Measurements from ENCODE around the gene GLIS2.

GLIS2 gene

DNA sequence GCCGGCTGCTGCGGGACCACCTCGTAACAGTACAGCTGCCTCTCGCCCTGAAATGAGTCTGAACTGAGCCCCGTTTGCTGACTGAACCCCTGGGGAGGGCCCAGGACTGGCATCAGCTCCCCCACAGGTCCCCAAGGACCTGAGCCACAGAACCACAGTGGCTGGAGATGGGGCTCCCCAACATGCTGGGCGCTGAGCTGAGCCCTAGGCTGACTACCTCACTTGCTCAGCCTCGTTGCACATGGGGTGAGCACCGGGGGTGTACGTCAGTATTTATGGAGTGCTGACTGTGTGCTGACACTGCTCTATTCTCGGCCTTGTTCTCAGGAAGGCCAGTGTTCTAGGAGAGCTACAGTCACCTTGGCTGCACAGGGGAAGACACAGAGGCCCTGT lies 49.1 kb downstream of the GLIS2 start:
- H3K27ac ChIP-seq: no peak overlapping the region
- no peak for TF ChIP-seq ZFX (IDR thresholded peaks at IDR 0.05)
- no peak for TF ChIP-seq CTCF (conservative IDR thresholded peaks at IDR 0.05)

DNA sequence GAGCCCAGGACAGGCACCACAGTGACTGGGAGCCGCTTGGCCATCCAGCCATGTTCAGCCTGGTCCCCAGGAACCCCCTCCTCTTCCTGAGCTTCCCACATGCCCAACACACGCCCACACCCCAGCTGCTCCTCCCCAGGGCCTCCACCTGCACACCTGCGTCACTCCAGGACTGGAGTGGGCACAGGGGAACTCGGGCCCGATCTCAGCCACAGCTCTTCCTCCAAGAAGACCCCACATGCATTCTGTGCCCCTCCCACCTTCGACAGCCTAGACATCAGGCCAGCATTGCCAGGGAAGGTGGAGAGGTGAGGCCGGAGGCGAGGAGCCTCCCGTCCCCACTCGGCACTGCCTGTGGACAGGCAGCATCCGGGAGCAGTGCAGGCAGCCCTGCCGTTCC lies 49.7 kb downstream of the GLIS2 start:
- no peak for TF ChIP-seq CTCF (conservative IDR thresholded peaks at IDR 0.05)
- no peak for TF ChIP-seq ZFX (IDR thresholded peaks at IDR 0.05)
- H3K27ac ChIP-seq: no peak overlapping the region

- H3K27ac ChIP-seq: no peak overlapping the region
Measured at GRCh38 chr16:4366016-4366415, 50.1 kb downstream of the GLIS2 start.

DNA sequence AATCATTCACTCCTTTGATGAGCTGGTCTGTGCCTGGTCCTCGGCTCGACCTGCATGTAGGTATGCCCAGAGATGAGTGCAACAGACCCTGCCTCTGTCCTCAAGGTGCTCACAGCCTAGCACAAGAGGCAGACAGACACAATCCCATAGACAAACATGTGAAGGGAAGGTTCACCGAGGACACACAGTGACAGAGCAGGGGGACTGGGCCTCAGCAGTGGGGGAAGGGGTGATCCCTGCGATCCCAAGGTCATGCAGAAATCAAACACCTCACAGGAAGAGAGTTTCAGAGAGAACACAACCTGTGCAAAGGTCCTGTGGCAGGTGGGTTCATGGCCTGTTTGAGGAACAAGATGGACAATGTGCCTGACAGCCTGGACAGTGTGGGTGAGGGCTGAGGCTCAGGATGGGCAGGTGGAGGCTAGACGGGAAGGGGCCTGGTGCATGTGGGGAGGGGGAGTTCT lies 51.6 kb downstream of the GLIS2 start:
- TF ChIP-seq ZFX (IDR thresholded peaks at IDR 0.05): no peak
- no peak for TF ChIP-seq CTCF (conservative IDR thresholded peaks at IDR 0.05)
- peak overlapping the region; percentile 82 for H3K27ac ChIP-seq

More at GRCh38 chr16:4366016-4366415, 50.1 kb downstream of the GLIS2 start:
- no peak for TF ChIP-seq CTCF (conservative IDR thresholded peaks at IDR 0.05)
- TF ChIP-seq ZFX (IDR thresholded peaks at IDR 0.05): no peak

DNA sequence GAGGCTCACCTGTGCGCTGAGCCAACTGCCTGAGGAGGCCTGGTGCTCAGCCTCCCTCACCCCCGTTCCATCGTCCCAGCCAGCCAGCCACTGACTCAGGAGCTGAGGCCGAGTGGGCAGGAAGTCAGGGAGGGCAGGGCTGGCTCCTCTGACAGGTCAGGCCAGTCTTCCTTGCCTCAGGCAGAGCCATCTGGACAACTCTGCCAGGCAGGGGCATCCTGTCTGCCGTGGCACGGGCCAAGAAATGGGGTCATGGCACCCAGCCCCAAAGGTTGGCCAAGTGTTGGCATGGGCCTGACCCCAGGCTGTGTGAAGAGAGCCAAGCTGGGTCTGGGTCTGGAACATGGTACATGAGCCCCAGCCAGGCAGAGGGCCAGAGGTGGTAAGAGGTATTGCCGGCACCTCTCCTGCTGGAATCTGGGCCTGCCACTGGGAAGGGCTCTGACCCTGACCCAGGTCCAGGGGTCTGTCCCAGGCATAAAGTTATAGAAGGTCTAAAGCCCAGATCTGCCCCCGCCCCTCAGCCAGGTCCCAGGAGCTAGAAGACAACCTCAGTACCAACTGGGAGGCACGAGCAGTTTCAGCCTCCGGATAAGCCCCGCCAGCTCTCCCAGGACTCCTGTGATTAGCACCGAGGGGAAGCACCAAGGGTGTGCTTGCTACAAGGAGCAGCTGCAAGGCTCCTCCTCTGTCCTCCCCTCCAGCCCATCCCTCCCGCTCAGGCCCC lies 53.3 kb downstream of the GLIS2 start:
- peak overlapping the region; percentile 82 for H3K27ac ChIP-seq
- TF ChIP-seq CTCF (conservative IDR thresholded peaks at IDR 0.05) (no peak), ZFX (IDR thresholded peaks at IDR 0.05) (no peak)

DNA sequence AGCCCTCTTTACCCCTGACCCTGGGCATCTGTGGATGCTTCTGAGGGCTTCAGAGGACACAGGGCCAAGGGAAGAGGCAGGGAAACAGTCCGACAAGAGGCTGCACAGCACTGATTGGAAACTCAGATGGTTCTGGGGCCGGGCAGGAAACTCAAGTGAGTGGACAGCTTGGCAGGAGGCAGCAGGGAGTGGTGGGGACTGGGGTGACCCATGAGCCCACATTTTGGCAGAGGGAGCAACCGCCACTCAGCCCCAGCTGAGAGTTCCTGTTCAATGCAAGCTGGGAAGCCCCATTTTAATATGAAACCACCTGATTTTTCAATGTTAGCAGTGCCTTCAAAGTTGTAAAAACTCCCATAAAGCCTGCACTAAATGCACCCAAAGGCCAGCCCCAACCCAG lies 54.3 kb downstream of the GLIS2 start:
- no peak for TF ChIP-seq ZFX (IDR thresholded peaks at IDR 0.05)
- TF ChIP-seq CTCF (conservative IDR thresholded peaks at IDR 0.05): no peak
- H3K27ac ChIP-seq: peak overlapping the region; percentile 82

DNA sequence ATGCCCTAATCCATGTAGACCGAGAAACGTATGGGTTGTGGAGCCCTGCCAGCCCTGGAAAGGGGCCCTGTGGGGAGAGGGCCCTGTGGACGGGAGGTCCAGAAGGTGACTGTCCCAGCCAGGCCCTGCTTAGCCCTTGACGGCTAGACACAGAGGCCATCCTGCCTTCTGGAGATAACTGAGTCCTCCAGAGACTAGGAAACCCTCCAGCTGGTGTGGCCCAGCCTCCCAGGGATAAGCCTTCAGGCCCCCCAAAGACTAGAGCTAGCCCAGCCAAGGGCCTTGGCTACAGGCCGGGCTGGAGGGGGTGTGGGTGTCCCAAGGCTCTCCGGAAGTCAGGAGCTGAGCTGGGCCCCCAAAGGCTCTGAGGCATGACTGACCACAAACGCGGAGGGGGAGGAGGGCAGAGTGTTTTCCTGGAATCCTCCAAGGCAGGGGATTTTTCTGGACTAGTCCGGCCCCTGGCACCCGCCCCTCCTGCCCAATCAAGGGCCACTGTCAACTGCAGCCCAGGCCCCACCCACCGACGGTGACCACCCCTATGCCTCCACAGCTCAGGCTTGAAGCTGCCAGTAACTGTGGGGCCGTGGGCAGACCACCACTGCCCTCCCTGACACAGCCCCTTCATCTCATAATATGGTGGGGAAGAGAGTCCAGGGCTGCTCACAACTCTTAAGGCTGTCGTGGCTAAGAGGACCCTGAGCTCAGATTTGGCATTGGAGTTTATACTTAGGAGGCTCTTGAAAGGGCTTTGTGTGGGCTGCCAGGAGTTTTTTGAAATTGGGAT lies 54.9 kb downstream of the GLIS2 start:
- peak overlapping the region; percentile 85; the same call in 1 of the 2 replicates for H3K27ac ChIP-seq
- TF ChIP-seq CTCF (conservative IDR thresholded peaks at IDR 0.05): no peak
- no peak for TF ChIP-seq ZFX (IDR thresholded peaks at IDR 0.05)

Measured in C4-2B (cell line).